HFFc6 (cell line): ENCODE measurements around the gene FIBCD1. TPM values are rescaled to one million over a fixed set of nuclear protein-coding genes. Genes with fewer than 3 reads are reported as not detected.

Experiments used
- DNase-seq: peaks from one replicate; pipeline ENCODE4 v3.0.0-alpha.2; 2018
- H3K27ac Mint-ChIP-seq: 2 replicates; pipeline ENCODE4 v1.8.0; 2020; ENCODE audit warnings: mild to moderate bottlenecking, mixed read lengths
- H3K27me3 Mint-ChIP-seq: 2 replicates; pipeline ENCODE4 v1.8.0; 2021; ENCODE audit warnings: mild to moderate bottlenecking, moderate library complexity, mixed read lengths; ENCODE audit not compliant: insufficient read depth
- H3K36me3 Mint-ChIP-seq: 2 replicates; pipeline ENCODE4 v1.8.0; 2021; ENCODE audit warnings: low read depth, mixed read lengths
- H3K4me1 Mint-ChIP-seq: 2 replicates; pipeline ENCODE4 v1.8.0; 2020; ENCODE audit warnings: low read depth, mixed read lengths
- H3K4me3 Mint-ChIP-seq: 2 replicates; pipeline ENCODE4 v1.8.0; 2020; ENCODE audit warnings: mild to moderate bottlenecking, moderate library complexity, mixed read lengths
- H3K9me3 Mint-ChIP-seq: 2 replicates; pipeline ENCODE4 v1.8.0; 2020; ENCODE audit warnings: mild to moderate bottlenecking, mixed read lengths
- CTCF ChIP-seq: fragments of 200-600 bp; sonication (generic); IDR thresholded peaks from 2 replicates; pipeline ENCODE4 v1.5.0; 2021; ENCODE audit warnings: antibody characterized with exemption, mild to moderate bottlenecking
- total RNA-seq, 6 experiments: library from RNA; stranded (reverse); fragmentation: NEBNext Ultra II Directional; extraction: Animal tissue kit (Norgen Biotek cat#: 25700); gene quantifications; 2 replicates in 1 of 6; 3 replicates in 5 of 6; pipeline ENCODE4 v1.2.3, GENCODE V29; 2021

Gene FIBCD1
- total RNA-seq, 6 experiments from 2014 or later, result 1.5 to 9.0 (median 8.0) TPM

GRCh38 chr9:130902204-130903185 lies 36.6 kb downstream of the FIBCD1 start:
- no peak for TF ChIP-seq CTCF
- Mint-ChIP-seq H3K9me3 (no peaks in the 10 kb centered on the region), H3K27me3 (peaks cover 22% of the 10 kb centered on the region), H3K27ac (no peak overlapping the region), H3K4me3 (no peak overlapping the region), H3K36me3 (no peaks in the 10 kb centered on the region), H3K4me1 (no peaks in the 10 kb centered on the region)
- DNase-seq, result no peak

- no peaks in the 10 kb centered on the region for H3K4me1 Mint-ChIP-seq
- no peak for TF ChIP-seq CTCF
- H3K27ac Mint-ChIP-seq, result no peak overlapping the region
- H3K4me3 Mint-ChIP-seq, result no peak overlapping the region
- H3K9me3 Mint-ChIP-seq, result no peaks in the 10 kb centered on the region
- H3K27me3 Mint-ChIP-seq, result peaks cover 24% of the 10 kb centered on the region
- peak; percentile 11 for DNase-seq
- no peaks in the 10 kb centered on the region for H3K36me3 Mint-ChIP-seq
These were observed 37.4 kb downstream of the FIBCD1 start for GRCh38 chr9:130901498-130902203.

GRCh38 chr9:130900701-130901497 lies 38.1 kb downstream of the FIBCD1 start:
- no peak overlapping the region for H3K4me3 Mint-ChIP-seq
- H3K4me1 Mint-ChIP-seq, result no peaks in the 10 kb centered on the region
- no peak overlapping the region for H3K27ac Mint-ChIP-seq
- no peak for TF ChIP-seq CTCF
- no peak for DNase-seq
- H3K27me3 Mint-ChIP-seq, result peaks cover 20% of the 10 kb centered on the region
- H3K36me3 Mint-ChIP-seq, result no peaks in the 10 kb centered on the region
- H3K9me3 Mint-ChIP-seq, result no peaks in the 10 kb centered on the region

GRCh38 chr9:130899051-130899748 lies 39.8 kb downstream of the FIBCD1 start:
- peaks cover 21% of the 10 kb centered on the region for H3K27me3 Mint-ChIP-seq
- no peaks in the 10 kb centered on the region for H3K9me3 Mint-ChIP-seq
- no peaks in the 10 kb centered on the region; the same call in 1 of the 2 replicates for H3K4me1 Mint-ChIP-seq
- H3K4me3 Mint-ChIP-seq, result no peak overlapping the region
- TF ChIP-seq CTCF, result no peak
- no peaks in the 10 kb centered on the region for H3K36me3 Mint-ChIP-seq
- no peak overlapping the region for H3K27ac Mint-ChIP-seq
- DNase-seq, result no peak

GRCh38 chr9:130898552-130898852 lies 40.5 kb downstream of the FIBCD1 start:
- no peaks in the 10 kb centered on the region for H3K36me3 Mint-ChIP-seq
- no peak for TF ChIP-seq CTCF
- H3K27ac Mint-ChIP-seq, result no peak overlapping the region
- DNase-seq, result no peak
- no peaks in the 10 kb centered on the region for H3K9me3 Mint-ChIP-seq
- no peaks in the 10 kb centered on the region; the same call in 1 of the 2 replicates for H3K4me1 Mint-ChIP-seq
- no peak overlapping the region for H3K4me3 Mint-ChIP-seq
- H3K27me3 Mint-ChIP-seq, result peaks cover 19% of the 10 kb centered on the region
